K562 (cell line): Measurements from ENCODE around the gene PROM2.

Source experiments
- CBX1 ChIP-seq: sonication (generic); IDR thresholded peaks from 2 replicates; pipeline ENCODE4 v1.6.1; 2016; ENCODE audit warnings: antibody characterized with exemption, low read depth, mild to moderate bottlenecking
- CTCF ChIP-seq, 3 experiments: IDR thresholded peaks in 2 of 3; conservative IDR thresholded peaks in 1 of 3; 2 replicates each; pipeline ENCODE4 v1.5.1; 2011 to 2012; ENCODE audit warnings: low read length in 3 of 3, mild to moderate bottlenecking in 3 of 3, control low read depth in 2 of 3, improper control_type of control experiment in 1 of 3, inconsistent platforms in 1 of 3, low read depth in 1 of 3, mixed read lengths in 1 of 3, moderate library complexity in 1 of 3; ENCODE audit not compliant: insufficient read depth in 2 of 3
- EP400 ChIP-seq: fragments of 450-650 bp; IDR thresholded peaks from 2 replicates; pipeline ENCODE4 v1.6.1; 2017; ENCODE audit warnings: antibody characterized with exemption, mild to moderate bottlenecking, moderate library complexity
- HDAC2 ChIP-seq: fragments of 450-650 bp; IDR thresholded peaks from 2 replicates; pipeline ENCODE4 v1.6.1; 2016; ENCODE audit warnings: mild to moderate bottlenecking
- HINFP ChIP-seq: fragments of 450-650 bp; conservative IDR thresholded peaks from 2 replicates; pipeline ENCODE4 v1.6.1; 2016; ENCODE audit warnings: missing genetic modification characterization, low read depth, mild to moderate bottlenecking, control low read depth, missing compliant biosample characterization
- KDM1A ChIP-seq, 2 experiments: fragments of 450-650 bp; IDR thresholded peaks; 2 replicates each; pipeline ENCODE4 v1.6.1; 2016; ENCODE audit warnings: mild to moderate bottlenecking in 2 of 2
- KLF10 ChIP-seq: fragments of 250-450 bp; sonication (Bioruptor Pico); IDR thresholded peaks from 2 replicates; pipeline ENCODE4 v1.6.1; 2021; ENCODE audit warnings: matching md5 sums
- MTA1 ChIP-seq: fragments of 450-650 bp; IDR thresholded peaks from 2 replicates; pipeline ENCODE4 v1.6.1; 2017; ENCODE audit warnings: borderline replicate concordance
- SIN3A ChIP-seq, 2 experiments: fragments of 150-350 bp in 1 of 2; IDR thresholded peaks; 2 replicates each; pipeline ENCODE4 v1.6.1; 2011 to 2016; ENCODE audit warnings: borderline replicate concordance in 2 of 2, low read depth in 2 of 2, low read length in 2 of 2, mild to moderate bottlenecking in 2 of 2, moderate library complexity in 2 of 2; ENCODE audit not compliant: control insufficient read depth in 1 of 2
- SPI1 ChIP-seq: IDR thresholded peaks from 2 replicates; pipeline ENCODE4 v1.6.1; 2011; ENCODE audit warnings: low read depth, low read length, control low read depth, borderline replicate concordance
- THRB ChIP-seq: fragments of 450-650 bp; formaldehyde crosslinking; conservative IDR thresholded peaks from 2 replicates; pipeline ENCODE4 v1.4.0; 2022; ENCODE audit warnings: mild to moderate bottlenecking, missing genetic modification characterization
- ZFP91 ChIP-seq: sonication (generic); formaldehyde crosslinking; IDR thresholded peaks from 2 replicates; pipeline ENCODE4 v1.8.0; 2022; ENCODE audit warnings: mild to moderate bottlenecking, missing genetic modification reagents
- ZNF445 ChIP-seq: fragments of 250-450 bp; sonication (Bioruptor Pico); IDR thresholded peaks from 2 replicates; pipeline ENCODE4 v1.4.0; 2020; ENCODE audit warnings: low read depth, mild to moderate bottlenecking, moderate library complexity

GRCh38 chr2:95307036-95307435, 32.8 kb downstream of the PROM2 start:
- TF ChIP-seq MTA1 (no peak), CBX1 (no peak), SIN3A (IDR thresholded peaks at IDR 0.05; ENCODE audit: borderline replicate concordance in 2 of 2, control insufficient read depth in 1 of 2, low read depth in 2 of 2, low read length in 2 of 2) (no peak), CTCF (IDR thresholded peaks at IDR 0.05 in 2 of 3, conservative IDR thresholded peaks at IDR 0.05 in 1 of 3; ENCODE audit: insufficient read depth in 2 of 3, low read depth in 1 of 3, low read length in 3 of 3) (no peak), KDM1A (IDR thresholded peaks at IDR 0.05) (no peak), ZNF445 (CRISPR knock-in tag) (no peak), ZFP91 (CRISPR knock-in tag) (no peak), HDAC2 (no peak), EP400 (no peak), KLF10 (CRISPR knock-in tag) (no peak), SPI1 (no peak), THRB (no peak), HINFP (tag) (no peak)
